Kidney epithelial cell (primary cell): ENCODE measurements around the gene RIMBP2. TPM values are rescaled to one million over a fixed set of nuclear protein-coding genes. Genes with fewer than 3 reads are reported as not detected.

Experiments
- DNase-seq: peaks from one replicate; pipeline ENCODE4 v3.0.0-alpha.2; 2010; ENCODE audit warnings: low read depth
- H3K27me3 ChIP-seq: 2 replicates; pipeline ENCODE4 v1.6.0; 2011; ENCODE audit warnings: low read length; ENCODE audit not compliant: control insufficient read depth, insufficient read depth
- H3K36me3 ChIP-seq: 2 replicates; pipeline ENCODE4 v1.5.1; 2011; ENCODE audit warnings: low read length; ENCODE audit not compliant: control insufficient read depth, insufficient read depth
- H3K4me3 ChIP-seq: 2 replicates; pipeline ENCODE4 v1.5.1; 2011; ENCODE audit warnings: low read depth, mild to moderate bottlenecking, control low read depth, low read length
- total RNA-seq: library from RNA; depleted of rRNA; stranded (reverse); fragments of >200 nt; gene quantifications from 2 replicates; pipeline ENCODE4 v1.2.3, GENCODE V29; 2015
- TF ChIP-seq, protein P1 (sequence below): IDR thresholded peaks from 2 replicates; pipeline ENCODE4 v1.5.1; 2011; ENCODE audit warnings: mild to moderate bottlenecking, moderate library complexity, low read length, control low read depth, inconsistent platforms; ENCODE audit not compliant: insufficient read depth, poor library complexity, severe bottlenecking

The RIMBP2 gene
- total RNA-seq, 1 donor from 2014 or later: 0.50 TPM

DNA sequence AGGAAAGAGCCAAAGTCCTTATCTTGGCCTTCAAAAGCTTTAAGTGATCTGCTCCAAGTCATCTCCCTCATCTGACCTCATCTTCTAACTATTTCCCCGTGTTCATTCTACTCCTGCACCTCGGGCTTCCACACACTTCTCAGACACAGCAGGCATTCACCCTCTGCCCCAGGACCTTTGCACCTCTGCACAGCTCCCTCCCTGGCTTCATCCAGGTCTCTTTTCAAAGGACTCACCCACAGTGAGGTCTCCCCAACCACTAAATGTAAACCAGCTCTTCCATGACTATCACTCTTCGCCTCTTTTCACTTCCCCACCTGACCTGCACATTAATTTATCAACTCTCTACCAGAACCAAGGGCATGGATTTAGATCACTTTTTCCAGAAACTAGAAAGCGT, 216.6 kb downstream of the RIMBP2 start:
- TF ChIP-seq, protein P1, sequence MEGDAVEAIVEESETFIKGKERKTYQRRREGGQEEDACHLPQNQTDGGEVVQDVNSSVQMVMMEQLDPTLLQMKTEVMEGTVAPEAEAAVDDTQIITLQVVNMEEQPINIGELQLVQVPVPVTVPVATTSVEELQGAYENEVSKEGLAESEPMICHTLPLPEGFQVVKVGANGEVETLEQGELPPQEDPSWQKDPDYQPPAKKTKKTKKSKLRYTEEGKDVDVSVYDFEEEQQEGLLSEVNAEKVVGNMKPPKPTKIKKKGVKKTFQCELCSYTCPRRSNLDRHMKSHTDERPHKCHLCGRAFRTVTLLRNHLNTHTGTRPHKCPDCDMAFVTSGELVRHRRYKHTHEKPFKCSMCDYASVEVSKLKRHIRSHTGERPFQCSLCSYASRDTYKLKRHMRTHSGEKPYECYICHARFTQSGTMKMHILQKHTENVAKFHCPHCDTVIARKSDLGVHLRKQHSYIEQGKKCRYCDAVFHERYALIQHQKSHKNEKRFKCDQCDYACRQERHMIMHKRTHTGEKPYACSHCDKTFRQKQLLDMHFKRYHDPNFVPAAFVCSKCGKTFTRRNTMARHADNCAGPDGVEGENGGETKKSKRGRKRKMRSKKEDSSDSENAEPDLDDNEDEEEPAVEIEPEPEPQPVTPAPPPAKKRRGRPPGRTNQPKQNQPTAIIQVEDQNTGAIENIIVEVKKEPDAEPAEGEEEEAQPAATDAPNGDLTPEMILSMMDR: no peak
- no peak for DNase-seq
- Histone ChIP-seq H3K4me3 (no peak overlapping the region), H3K27me3 (no peaks in the 10 kb centered on the region), H3K36me3 (no peaks in the 10 kb centered on the region)

DNA sequence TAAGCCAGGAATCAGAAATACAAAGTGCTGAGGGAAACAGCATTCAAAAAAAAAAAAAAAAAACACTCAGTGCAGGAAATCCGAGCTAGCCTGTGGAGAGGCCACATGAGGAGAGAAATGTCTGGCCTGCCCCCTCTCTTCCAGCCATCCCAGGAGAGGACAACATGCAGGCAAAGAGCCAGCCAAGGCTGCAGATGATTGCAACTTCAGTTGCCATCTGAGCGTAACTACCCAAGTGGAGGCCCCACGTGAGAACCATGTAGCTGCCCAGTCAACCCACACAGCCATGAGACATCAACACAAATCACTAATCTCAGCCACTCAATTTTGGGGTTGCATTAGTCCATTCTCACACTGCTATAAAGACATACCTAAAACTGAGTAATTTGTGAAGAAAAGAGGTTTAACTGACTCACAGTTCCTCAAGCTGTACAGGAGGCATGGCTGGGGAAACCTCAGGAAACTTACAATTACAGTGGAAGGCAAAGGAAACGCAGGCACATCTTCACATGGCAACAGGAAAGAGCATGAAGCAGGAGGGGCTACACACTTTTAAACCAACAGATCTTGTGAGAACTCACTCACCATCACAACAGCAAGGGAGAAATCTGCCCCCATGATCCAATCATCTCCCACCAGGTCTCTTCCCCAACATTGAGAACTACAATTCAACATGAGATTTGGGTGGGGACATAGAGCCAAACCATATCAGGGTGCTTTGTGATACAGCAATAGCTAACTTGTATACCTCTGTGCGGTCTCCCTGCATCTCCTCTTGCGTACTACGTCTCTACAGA, 217.3 kb downstream of the RIMBP2 start:
- no peak for DNase-seq
- TF ChIP-seq, protein P1: no peak
- Histone ChIP-seq H3K4me3 (no peak overlapping the region), H3K36me3 (no peaks in the 10 kb centered on the region), H3K27me3 (no peaks in the 10 kb centered on the region)

DNA sequence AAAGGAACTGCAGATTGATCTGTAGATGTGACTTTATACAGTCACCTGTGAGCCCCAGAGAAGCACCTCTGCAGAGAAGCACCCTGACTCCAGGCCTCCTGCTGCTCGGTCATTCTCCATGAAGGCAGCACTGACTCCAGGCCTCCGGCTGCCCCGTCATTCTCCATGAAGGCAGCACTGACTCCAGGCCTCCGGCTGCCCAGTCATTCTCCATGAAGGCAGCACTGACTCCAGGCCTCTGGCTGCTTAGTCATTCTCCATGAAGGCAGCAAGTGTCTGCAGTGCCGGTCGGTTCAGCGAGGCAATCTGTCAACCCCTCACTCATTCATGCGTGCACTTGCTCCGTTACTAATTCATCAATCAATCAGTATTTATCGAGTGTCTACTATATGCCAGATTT, 218.1 kb downstream of the RIMBP2 start:
- no peak for DNase-seq
- TF ChIP-seq, protein P1: no peak
- H3K36me3 ChIP-seq: no peaks in the 10 kb centered on the region
- H3K4me3 ChIP-seq: no peak overlapping the region
- no peaks in the 10 kb centered on the region for H3K27me3 ChIP-seq

DNA sequence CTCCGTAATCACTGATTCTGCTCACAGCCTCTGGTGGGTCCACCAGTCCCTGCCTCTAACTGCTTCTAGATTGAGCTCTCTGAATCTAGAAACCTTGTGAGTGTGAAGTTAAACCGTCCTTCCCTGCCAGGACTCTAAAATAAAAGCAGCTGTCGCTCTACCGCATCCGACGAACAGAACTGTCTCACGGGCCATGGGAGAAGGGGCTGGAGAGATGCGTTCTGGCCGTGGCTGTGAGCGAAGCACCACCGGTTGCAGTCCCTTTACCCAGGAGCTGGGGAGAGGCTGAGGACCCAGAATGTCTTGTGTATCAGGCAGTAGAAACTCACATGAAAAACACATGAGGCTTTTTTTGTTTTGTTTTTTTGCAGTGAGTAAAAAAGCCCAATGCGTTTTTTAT, 218.8 kb downstream of the RIMBP2 start:
- H3K36me3 ChIP-seq: no peaks in the 10 kb centered on the region
- H3K27me3 ChIP-seq: no peaks in the 10 kb centered on the region
- DNase-seq: no peak
- H3K4me3 ChIP-seq: no peak overlapping the region
- TF ChIP-seq, protein P1: no peak

DNA sequence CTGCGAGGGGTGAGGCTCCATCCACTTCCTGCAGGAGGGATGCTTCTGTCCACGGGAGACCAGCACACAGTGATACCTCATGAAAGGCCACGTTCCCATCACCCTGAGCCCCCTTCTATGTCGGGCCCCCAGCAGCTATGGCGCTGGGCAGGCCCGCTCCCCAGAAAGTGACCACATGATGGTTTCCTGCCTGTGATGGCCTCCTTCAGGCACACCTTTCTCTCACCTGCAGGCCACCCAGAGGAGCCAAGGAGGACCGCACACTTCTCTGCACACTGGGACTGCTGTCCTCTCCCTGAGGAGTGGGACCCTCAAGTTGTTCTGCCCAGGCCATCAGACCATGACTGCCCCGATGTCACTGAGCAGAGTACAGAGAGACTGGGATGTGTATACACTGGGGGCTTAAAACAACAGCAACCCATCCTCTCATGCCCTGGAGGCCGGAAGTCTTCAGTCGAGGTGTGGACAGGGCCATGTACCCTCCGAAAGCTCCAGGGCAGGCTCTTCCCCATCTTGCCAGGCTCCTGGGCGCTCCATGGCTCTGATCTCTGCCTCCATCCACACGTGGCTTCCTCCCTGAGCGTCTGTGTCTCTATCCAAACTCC, 219.5 kb downstream of the RIMBP2 start:
- TF ChIP-seq, protein P1: no peak
- no peak for DNase-seq
- Histone ChIP-seq H3K36me3 (no peaks in the 10 kb centered on the region), H3K4me3 (no peak overlapping the region), H3K27me3 (no peaks in the 10 kb centered on the region)
